Measurements from ENCODE around the gene FOXD4L3.
"Not testable (repeated sequence)": the region's sequence is repeated elsewhere in the genome, so short reads cannot be mapped to it uniquely, and the experiment has no call there.

DNA sequence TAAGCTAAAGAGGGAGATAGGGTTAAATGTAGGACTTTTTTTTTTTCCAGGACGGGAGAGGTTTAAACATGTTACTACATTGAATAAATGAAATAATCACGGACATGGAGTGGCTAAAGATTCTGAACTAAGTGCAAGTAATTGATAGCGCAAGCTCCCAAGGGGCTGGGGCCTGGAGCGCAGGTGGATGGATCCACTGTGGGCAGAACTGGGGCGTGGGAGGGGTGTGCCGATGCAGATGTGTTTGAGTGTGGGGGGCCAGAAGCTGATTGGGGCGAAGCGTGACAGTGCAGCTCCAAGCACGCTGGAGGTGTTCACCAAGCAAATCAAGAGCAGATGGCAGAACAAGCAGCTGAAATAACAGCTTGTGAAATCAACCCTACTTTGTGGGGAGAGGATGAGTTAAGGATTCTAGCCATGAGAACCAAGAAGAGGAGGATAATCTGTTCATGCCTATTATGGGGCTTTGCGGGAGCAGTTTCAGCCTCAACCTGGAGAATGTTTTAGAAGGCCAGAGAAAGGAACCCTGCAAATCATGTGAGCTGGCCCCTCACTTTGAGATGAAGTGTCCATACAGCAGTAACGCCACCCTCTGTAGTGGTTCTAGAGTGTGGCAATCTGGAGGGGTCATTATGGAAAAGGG is 28.0 kb downstream of the FOXD4L3 start:
- TF ChIP-seq, protein P1, sequence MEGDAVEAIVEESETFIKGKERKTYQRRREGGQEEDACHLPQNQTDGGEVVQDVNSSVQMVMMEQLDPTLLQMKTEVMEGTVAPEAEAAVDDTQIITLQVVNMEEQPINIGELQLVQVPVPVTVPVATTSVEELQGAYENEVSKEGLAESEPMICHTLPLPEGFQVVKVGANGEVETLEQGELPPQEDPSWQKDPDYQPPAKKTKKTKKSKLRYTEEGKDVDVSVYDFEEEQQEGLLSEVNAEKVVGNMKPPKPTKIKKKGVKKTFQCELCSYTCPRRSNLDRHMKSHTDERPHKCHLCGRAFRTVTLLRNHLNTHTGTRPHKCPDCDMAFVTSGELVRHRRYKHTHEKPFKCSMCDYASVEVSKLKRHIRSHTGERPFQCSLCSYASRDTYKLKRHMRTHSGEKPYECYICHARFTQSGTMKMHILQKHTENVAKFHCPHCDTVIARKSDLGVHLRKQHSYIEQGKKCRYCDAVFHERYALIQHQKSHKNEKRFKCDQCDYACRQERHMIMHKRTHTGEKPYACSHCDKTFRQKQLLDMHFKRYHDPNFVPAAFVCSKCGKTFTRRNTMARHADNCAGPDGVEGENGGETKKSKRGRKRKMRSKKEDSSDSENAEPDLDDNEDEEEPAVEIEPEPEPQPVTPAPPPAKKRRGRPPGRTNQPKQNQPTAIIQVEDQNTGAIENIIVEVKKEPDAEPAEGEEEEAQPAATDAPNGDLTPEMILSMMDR (IDR thresholded peaks at IDR 0.05): not testable (repeated sequence)
- not testable (repeated sequence) for TF ChIP-seq RAD21 (conservative IDR thresholded peaks at IDR 0.05 in 1 of 2, IDR thresholded peaks at IDR 0.05 in 1 of 2); CBX2 (IDR thresholded peaks at IDR 0.05; ENCODE audit: borderline replicate concordance, low read depth); RFX5 (IDR thresholded peaks at IDR 0.05); ESRRA (IDR thresholded peaks at IDR 0.05; ENCODE audit: borderline replicate concordance, low read length); CEBPB (IDR thresholded peaks at IDR 0.05); USF2 (IDR thresholded peaks at IDR 0.05); RCOR1 (IDR thresholded peaks at IDR 0.05; ENCODE audit: low read depth, low read length); POLR2A (IDR thresholded peaks at IDR 0.05; ENCODE audit: low read length); SMC3 (IDR thresholded peaks at IDR 0.05); FOXS1 (CRISPR knock-in tag; IDR thresholded peaks at IDR 0.05)
- TF ChIP-seq, protein P2, sequence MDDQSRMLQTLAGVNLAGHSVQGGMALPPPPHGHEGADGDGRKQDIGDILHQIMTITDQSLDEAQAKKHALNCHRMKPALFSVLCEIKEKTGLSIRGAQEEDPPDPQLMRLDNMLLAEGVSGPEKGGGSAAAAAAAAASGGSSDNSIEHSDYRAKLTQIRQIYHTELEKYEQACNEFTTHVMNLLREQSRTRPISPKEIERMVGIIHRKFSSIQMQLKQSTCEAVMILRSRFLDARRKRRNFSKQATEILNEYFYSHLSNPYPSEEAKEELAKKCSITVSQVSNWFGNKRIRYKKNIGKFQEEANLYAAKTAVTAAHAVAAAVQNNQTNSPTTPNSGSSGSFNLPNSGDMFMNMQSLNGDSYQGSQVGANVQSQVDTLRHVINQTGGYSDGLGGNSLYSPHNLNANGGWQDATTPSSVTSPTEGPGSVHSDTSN (IDR thresholded peaks at IDR 0.05): not testable (repeated sequence)
